Measurements from ENCODE around the gene HGD. TPM values are rescaled to one million over a fixed set of nuclear protein-coding genes. Genes with fewer than 3 reads are reported as not detected.

HGD gene
- total RNA-seq, 1 donor from 2014 or later, result 19.2 TPM

DNA sequence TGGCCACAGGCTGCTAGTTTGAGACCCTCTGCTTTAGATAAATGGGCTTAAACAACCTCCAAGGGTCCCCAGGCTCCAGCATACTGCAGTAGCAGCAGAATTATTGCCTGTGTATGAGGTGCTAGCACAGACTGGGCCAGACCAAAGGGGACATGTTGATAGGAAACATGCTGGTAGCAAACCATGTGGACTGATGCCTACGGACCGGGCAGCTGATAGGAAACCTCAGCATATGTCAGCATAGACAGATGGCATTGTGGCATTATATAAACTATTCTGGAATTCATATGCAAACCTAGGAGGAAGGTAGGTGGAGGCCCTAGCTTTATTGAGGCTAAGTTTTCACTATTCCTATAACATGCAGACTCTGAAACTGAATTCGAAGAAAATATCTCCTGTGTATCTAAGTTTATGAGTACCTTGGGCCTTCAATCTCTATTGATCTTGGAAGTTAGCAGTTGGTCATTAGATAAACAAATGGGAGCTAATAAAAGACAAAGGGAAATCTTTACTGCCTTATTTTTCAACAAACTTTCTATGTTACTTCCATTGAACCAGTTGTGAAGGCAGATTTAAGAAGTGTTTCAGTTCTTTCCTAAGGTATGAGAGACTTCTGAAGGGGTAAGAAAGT is 1.7 kb upstream of the HGD start:
- no peak for DNase-seq (ENCODE audit: low spot score in 2 of 2)
- intact Hi-C loops (cut with DNase I), result no loop called here
- H3K4me1 ChIP-seq, result peaks cover 0 to 2% of the 10 kb centered on the region in 2 donors
- H3K4me3 ChIP-seq, result no peak overlapping the region
- peaks cover 0 to 2% of the 10 kb centered on the region in 2 donors for H3K36me3 ChIP-seq
- no peaks in the 10 kb centered on the region for H3K9me3 ChIP-seq
- H3K27me3 ChIP-seq, result no peaks in the 10 kb centered on the region
- TF ChIP-seq, protein P1, sequence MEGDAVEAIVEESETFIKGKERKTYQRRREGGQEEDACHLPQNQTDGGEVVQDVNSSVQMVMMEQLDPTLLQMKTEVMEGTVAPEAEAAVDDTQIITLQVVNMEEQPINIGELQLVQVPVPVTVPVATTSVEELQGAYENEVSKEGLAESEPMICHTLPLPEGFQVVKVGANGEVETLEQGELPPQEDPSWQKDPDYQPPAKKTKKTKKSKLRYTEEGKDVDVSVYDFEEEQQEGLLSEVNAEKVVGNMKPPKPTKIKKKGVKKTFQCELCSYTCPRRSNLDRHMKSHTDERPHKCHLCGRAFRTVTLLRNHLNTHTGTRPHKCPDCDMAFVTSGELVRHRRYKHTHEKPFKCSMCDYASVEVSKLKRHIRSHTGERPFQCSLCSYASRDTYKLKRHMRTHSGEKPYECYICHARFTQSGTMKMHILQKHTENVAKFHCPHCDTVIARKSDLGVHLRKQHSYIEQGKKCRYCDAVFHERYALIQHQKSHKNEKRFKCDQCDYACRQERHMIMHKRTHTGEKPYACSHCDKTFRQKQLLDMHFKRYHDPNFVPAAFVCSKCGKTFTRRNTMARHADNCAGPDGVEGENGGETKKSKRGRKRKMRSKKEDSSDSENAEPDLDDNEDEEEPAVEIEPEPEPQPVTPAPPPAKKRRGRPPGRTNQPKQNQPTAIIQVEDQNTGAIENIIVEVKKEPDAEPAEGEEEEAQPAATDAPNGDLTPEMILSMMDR (IDR thresholded peaks at IDR 0.05), result no peak
- H3K27ac ChIP-seq, result no peak overlapping the region

GRCh38 chr3:120683213-120683612 is 1.2 kb upstream of the HGD start:
- TF ChIP-seq, protein P1 (IDR thresholded peaks at IDR 0.05), result no peak
- DNase-seq (ENCODE audit: low spot score in 2 of 2), result no peak
- intact Hi-C loops (cut with DNase I), result no loop called here

DNA sequence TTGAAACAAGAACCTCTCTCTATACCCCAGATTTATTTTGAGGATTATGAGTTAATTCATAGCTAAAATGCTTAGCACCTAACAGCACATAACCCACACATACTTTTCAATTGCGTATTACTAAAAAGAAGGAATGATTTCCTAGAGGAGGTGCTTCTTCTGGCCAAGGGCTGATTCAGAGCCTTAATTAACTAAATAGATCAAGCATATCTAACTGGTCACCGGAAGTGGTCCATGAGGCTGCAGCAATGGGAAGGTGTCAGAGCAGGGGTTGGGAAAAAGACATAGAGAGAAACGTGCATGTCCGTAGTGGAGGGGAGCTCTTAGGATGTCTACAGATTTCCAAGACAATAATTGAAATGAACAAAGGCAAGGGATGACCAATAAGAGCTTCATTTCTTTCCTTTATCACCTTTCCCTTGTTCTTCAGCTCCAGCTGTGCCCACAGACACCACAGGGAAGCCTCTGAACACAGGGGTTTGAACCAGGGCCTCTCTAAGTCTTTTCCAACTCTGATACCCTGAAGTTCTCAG is 467 bp downstream of the HGD start:
- Histone ChIP-seq H3K27me3 (no peaks in the 10 kb centered on the region), H3K27ac (no peak overlapping the region), H3K4me1 (peaks cover 0 to 2% of the 10 kb centered on the region in 2 donors), H3K9me3 (no peaks in the 10 kb centered on the region), H3K4me3 (no peak overlapping the region), H3K36me3 (no peaks in the 10 kb centered on the region)
- no peak for DNase-seq (ENCODE audit: low spot score in 2 of 2)
- TF ChIP-seq, protein P1 (IDR thresholded peaks at IDR 0.05), result no peak
- intact Hi-C loops (cut with DNase I), result no loop called here

More at GRCh38 chr3:120683213-120683612, 1.2 kb upstream of the HGD start:
- H3K4me3 ChIP-seq, result no peak overlapping the region
- no peaks in the 10 kb centered on the region for H3K27me3 ChIP-seq
- H3K4me1 ChIP-seq, result peaks cover 0 to 2% of the 10 kb centered on the region in 2 donors
- H3K36me3 ChIP-seq, result no peaks in the 10 kb centered on the region
- no peak overlapping the region for H3K27ac ChIP-seq
- no peaks in the 10 kb centered on the region for H3K9me3 ChIP-seq

- no peak overlapping the region for H3K27ac ChIP-seq
- H3K4me1 ChIP-seq, result peaks cover 0 to 2% of the 10 kb centered on the region in 2 donors
- TF ChIP-seq, protein P1 (IDR thresholded peaks at IDR 0.05), result no peak
- H3K36me3 ChIP-seq, result no peaks in the 10 kb centered on the region
- no peak for DNase-seq (ENCODE audit: low spot score in 2 of 2)
- H3K4me3 ChIP-seq, result no peak overlapping the region
- intact Hi-C loops (cut with DNase I), result no loop called here
- H3K9me3 ChIP-seq, result no peaks in the 10 kb centered on the region
- no peaks in the 10 kb centered on the region for H3K27me3 ChIP-seq
Measured at GRCh38 chr3:120681018-120681417, 1.0 kb downstream of the HGD start.

DNA sequence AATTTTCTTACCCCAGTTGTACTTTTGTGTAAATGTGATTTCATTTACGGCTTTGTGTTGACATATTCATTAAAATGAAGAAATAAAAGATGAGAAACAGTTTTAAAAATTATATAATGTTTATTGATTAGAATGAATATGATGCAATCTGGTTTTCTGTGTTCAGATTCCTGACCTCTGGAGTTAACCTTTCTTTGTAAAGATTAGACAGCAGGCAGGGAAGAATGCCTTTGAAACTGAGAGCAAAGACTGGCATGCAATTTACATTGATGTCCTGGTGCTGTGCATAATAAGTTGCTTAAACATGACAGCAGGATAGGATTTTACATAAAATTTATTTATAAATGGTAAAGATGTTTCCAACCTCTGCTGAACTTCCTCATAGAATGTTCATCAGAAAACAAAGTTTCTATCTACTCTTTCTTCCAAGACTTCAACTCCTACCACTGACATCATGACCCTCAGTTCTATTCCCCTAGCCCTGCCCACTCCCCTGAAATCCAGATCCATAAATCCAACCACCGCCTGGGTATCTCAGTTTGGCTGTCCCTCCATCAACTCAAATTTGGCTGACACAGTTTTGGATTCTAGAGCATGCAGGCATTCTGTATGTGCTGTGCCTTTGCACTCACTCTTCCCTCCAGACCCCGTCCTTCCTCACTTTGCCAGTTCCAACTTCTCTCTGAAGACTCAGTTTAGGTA is 1.7 kb downstream of the HGD start:
- Histone ChIP-seq H3K9me3 (no peaks in the 10 kb centered on the region), H3K27me3 (no peaks in the 10 kb centered on the region), H3K36me3 (no peaks in the 10 kb centered on the region), H3K4me1 (peaks cover 0 to 2% of the 10 kb centered on the region in 2 donors), H3K27ac (no peak overlapping the region), H3K4me3 (no peak overlapping the region)
- intact Hi-C loops (cut with DNase I), result no loop called here
- DNase-seq (ENCODE audit: low spot score in 2 of 2), result no peak
- TF ChIP-seq, protein P1 (IDR thresholded peaks at IDR 0.05), result no peak
